IPS DF 4.7 (cell line): ENCODE measurements around the gene RHBDD1.

Source experiments
- DNase-seq: peaks from one replicate; pipeline ENCODE4 v3.0.0-alpha.2; 2013; ENCODE audit warnings: low spot score; ENCODE audit errors: extremely low read depth

Gene RHBDD1

DNA sequence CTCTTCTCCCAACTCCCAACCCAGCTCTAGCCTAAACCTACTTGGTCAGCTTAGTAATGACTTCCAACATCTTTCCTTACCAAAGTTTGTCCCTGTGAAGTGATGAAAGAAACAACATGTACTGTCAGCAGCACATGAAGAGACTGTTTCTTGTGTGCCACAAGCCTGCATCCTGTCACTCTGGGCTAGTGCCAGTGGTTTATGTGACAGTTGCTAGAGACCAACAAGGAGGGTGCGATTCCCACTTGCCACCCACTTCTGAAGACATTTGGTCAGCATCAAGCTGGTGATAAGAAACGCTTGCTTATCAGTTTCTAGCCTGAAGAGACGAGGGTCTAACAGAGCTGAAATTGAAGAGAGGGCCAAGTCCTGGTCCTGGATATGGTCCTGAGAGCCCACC, 195.5 kb downstream of the RHBDD1 start:
- no peak for DNase-seq

DNA sequence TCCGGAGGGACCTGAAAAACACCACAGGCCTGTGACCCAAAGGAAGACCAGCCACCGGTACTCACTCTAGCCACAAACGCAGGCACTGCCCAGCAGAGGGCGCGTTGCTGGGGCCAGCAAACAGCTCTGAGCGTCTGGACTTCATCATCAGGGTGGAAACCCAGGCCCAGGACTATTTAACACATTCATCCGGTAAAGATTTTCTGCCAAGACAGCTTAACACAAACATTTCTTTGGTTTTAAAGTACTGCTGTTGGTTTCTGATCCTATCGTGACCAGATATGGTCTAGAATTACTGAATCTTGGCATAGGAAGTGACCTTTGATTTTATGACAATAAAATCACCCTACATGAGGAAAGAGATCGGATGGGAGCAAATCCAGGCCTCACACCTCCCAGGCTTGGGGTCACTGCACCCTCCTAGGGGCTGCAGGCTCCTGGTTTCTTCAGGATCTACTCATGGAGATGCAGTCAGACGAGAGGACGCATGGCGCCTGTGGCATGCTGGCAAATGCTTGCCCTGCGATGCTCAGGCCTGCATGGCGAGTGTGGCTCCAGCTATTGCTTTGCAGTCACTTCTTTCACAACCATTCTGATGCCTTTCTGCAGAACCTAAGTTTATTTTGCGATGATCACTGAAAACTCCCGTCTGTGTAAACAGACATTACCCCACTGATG, 197.8 kb downstream of the RHBDD1 start:
- peak; percentile 74 for DNase-seq

DNA sequence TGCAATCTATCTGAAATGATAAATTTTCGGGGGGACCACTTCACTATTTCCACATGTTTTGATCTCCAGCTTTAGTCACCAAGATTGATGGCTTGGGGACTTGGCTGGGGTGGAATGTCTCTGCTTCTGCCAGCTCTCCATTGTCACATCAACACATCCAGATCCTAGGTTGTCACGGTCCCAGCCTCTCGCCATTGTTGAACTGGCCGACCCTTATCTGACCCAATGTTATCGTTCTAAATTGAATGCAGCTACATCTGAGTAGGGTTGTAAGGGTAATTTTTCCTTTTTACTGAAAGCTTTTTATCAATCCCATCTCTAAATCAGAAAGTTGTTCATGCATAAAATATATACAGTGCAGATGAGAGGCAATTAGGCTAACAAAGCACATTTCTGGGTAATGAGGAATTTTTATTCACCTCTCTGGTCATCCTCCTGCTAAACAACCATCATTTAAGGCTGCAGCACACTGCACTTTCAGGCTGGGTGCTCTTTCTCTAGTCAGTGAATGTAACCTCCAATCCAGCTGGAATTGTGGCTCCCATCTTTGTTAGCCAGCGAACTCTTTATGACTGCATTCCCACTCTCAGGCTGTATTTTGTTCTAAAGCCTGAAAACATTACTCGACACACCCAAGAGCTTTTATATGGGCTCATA, 200.0 kb downstream of the RHBDD1 start:
- DNase-seq = no peak

DNA sequence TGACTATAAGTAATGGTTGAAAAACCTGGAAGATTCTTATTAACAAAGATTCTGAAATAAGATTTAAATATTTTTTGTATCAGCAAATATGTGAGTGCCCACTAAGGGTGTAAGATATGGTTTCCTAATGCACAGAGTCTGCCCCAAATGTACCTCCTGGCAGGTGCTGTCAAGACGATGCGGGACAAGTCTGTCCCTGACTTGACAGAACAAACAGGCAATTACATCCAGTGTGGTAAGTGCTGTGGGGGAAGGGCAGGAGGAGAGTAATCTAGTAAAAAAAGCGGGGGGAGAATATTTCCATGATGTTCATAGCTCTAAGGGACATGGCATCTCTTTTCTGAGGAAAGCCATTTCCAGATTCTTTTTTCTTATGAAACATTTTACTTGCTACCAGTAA, 200.7 kb downstream of the RHBDD1 start:
- DNase-seq = no peak

DNA sequence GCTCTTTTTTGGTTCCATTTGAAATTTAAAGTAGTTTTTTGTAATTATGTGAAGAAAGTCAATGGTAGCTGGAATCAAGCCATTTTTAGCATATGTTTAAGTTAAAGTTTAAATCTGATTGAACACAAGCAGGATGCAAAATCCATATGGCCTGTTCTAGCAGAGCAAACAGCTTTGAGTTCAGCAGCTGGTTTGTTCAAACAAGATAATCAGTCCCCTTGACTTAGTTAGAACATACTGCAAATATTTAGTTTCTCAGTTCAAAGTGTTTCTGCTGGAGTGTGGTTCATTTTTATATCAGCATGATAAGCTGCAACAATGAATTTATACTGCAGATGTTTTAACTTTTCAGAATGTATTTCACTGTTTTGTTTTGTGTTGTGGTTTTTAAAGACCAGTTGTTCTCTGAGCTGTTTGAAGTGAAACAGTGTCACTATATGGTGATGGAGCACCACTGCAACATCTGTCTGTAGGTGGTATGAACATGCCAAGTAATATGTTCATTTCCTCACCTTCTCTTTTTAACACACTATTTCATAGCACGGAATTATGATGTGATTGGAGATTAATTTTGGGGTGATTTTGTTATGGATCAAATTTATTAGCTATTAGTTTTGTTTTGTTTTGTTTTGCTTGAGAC, 202.8 kb downstream of the RHBDD1 start:
- DNase-seq = no peak

DNA sequence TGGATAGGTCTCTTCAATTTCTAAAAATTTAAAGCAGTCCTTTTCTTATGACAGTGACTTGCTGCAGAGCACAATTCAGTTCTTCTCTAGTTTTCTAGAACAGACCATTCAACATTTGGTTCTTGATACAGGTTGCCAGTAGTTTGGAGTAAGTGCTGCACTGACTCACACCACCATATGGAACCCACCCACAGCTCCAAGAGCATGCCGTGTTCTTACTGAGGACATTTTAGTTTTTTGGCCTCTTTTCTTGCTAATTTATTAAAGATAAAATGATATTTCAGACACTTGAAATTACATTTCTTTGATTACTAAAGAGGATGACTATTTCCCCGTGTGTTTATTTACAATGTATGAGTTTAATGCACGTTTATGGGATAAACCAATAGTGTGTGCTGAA, 208.1 kb downstream of the RHBDD1 start:
- no peak for DNase-seq
